Measurements from ENCODE around the gene CDKAL1. TPM values are rescaled to one million over a fixed set of nuclear protein-coding genes. Genes with fewer than 3 reads are reported as not detected.
"Not testable (repeated sequence)": the region's sequence is repeated elsewhere in the genome, so short reads cannot be mapped to it uniquely, and the experiment has no call there.

The CDKAL1 gene
- total RNA-seq, 2 donors from 2014 or later: 12.1 to 19.0 TPM

DNA sequence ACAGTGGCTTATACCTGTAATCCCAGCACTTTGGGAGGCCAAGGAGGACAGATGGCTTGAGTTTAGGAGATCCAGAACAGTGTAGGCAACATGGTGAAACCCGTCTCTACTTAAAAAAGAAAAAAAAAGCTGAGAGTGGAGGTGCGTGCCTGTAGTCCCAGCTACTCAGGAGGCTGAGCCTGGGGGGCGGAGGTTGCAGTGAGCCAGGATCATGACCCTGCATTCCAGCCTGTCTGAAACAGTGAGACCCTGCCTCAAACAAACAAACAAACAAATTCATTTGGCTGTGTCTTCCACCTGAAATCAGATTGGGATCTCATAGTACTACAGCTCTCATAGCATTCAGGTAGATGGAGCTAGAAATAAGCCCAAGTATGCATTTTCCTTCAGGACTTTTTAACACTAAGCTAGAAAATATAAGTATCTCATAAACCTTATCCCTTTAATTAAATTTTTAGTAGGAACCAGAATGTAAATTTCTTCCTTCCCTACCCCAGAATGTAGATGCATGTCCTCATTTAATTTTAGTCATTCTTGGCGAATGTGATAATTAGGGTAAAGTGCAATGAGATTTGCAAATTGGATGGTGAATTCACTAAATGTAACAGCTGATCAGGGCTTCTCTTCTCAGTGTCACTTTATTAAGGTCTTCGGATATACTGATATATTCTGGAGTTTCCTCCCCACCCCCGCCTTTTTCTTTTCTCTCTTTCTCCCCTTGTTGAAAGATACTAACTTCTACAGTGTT, 190.4 kb downstream of the CDKAL1 start:
- no peaks in the 10 kb centered on the region for H3K27me3 ChIP-seq (replicated peaks; ENCODE audit: insufficient read depth)
- no peaks in the 10 kb centered on the region for H3K4me1 ChIP-seq (replicated peaks)
- H3K4me3 ChIP-seq: no peak overlapping the region
- WGBS: 86% methylated on average over 6 of the region's 6 CpGs
- TF ChIP-seq CTCF (IDR thresholded peaks at IDR 0.05) (no peak), POLR2A (IDR thresholded peaks at IDR 0.05) (no peak), POLR2AphosphoS5 (IDR thresholded peaks at IDR 0.05) (no peak)
- no peaks in the 10 kb centered on the region for H3K36me3 ChIP-seq
- H3K9me3 ChIP-seq: no peaks in the 10 kb centered on the region
- no peak for DNase-seq (ENCODE audit: low spot score)
- H3K27ac ChIP-seq: no peak overlapping the region
- intact Hi-C loops (cut with DNase I): no loop called here

DNA sequence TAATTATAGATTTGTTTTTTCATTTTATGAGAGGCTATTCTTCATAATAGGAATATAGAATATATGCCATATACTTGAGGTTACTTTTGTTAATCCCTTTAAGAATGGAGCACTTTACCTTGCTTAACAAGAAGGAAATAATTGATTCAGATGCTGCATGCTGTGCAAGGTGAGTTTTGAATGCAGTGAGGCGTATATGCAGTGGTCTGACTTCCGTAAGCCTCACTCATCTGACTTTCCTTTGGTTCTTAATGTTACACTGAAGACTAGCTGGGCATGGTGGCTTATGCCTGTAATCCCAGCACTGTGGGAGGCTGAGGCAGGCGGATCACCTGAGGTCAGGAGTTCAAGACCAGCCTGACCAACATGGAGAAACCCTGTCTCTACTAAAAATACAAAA, 191.0 kb downstream of the CDKAL1 start:
- H3K27me3 ChIP-seq (replicated peaks; ENCODE audit: insufficient read depth); H3K27ac ChIP-seq; H3K4me3 ChIP-seq; intact Hi-C loops (cut with DNase I); H3K9me3 ChIP-seq; H3K36me3 ChIP-seq; DNase-seq (ENCODE audit: low spot score); H3K4me1 ChIP-seq (replicated peaks): not testable (repeated sequence)
- 96% methylated on average over 3 of the region's 3 CpGs for WGBS

DNA sequence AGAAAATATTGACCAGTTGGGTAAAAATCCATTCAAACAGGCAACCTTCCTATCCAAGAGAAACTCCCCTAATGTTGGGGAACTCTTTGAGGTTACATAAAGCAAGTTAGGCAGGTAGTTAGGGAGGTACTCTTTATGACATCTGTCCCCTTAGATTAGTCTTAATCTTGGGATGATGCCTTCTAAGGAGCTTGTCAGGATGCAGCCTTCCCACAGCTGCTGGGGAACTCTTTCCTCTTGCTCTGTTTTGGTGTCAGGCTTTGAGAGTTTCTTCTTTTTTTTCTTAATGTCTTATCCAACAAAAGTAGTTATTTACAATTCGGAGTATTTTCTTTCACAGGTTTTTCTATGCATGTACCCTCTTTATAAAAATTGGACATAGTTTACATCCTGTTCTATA, 194.8 kb downstream of the CDKAL1 start:
- intact Hi-C loops (cut with DNase I): no loop called here
- no peak for DNase-seq (ENCODE audit: low spot score)
- no peak overlapping the region for H3K4me3 ChIP-seq
- no peaks in the 10 kb centered on the region for H3K36me3 ChIP-seq
- no peak overlapping the region for H3K27ac ChIP-seq
- no peaks in the 10 kb centered on the region for H3K27me3 ChIP-seq (replicated peaks; ENCODE audit: insufficient read depth)
- TF ChIP-seq CTCF (IDR thresholded peaks at IDR 0.05) (no peak), POLR2AphosphoS5 (IDR thresholded peaks at IDR 0.05) (no peak), POLR2A (IDR thresholded peaks at IDR 0.05) (no peak)
- H3K9me3 ChIP-seq: no peaks in the 10 kb centered on the region
- no peaks in the 10 kb centered on the region for H3K4me1 ChIP-seq (replicated peaks)
- WGBS: 75% methylated on average over 1 of the region's 1 CpG

GRCh38 chr6:20732362-20732761, 198.1 kb downstream of the CDKAL1 start:
- WGBS: 86% methylated on average over 8 of the region's 8 CpGs
- H3K27ac ChIP-seq; H3K9me3 ChIP-seq; H3K4me1 ChIP-seq (replicated peaks); intact Hi-C loops (cut with DNase I); H3K36me3 ChIP-seq; DNase-seq (ENCODE audit: low spot score); H3K4me3 ChIP-seq; H3K27me3 ChIP-seq (replicated peaks; ENCODE audit: insufficient read depth): not testable (repeated sequence)

DNA sequence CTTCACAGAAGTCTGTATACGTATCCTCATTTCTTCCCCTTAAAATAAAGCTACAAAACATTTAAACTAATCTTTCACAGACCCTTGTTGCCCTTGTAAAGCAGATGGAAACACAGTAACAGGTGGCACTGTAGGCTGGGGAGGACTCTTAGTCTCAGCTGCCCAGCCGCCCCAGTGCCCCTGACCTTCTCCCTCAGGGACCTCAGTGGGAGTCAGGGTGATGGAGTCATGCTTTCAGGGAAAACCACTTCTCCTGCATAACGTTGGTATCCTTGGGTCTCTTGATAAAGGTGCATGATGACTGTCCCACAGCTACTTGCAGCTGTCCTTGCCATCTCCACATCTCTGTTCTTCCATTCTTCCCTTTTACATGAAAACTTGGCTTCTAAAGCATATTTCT, 198.6 kb downstream of the CDKAL1 start:
- Histone ChIP-seq H3K4me1 (replicated peaks) (no peaks in the 10 kb centered on the region), H3K36me3 (no peaks in the 10 kb centered on the region), H3K27me3 (replicated peaks; ENCODE audit: insufficient read depth) (no peaks in the 10 kb centered on the region), H3K9me3 (no peaks in the 10 kb centered on the region), H3K27ac (no peak overlapping the region), H3K4me3 (no peak overlapping the region)
- WGBS: 64% methylated on average over 3 of the region's 3 CpGs
- intact Hi-C loops (cut with DNase I): no loop called here
- TF ChIP-seq CTCF (IDR thresholded peaks at IDR 0.05) (no peak), POLR2AphosphoS5 (IDR thresholded peaks at IDR 0.05) (no peak), POLR2A (IDR thresholded peaks at IDR 0.05) (no peak)
- DNase-seq (ENCODE audit: low spot score): no peak

DNA sequence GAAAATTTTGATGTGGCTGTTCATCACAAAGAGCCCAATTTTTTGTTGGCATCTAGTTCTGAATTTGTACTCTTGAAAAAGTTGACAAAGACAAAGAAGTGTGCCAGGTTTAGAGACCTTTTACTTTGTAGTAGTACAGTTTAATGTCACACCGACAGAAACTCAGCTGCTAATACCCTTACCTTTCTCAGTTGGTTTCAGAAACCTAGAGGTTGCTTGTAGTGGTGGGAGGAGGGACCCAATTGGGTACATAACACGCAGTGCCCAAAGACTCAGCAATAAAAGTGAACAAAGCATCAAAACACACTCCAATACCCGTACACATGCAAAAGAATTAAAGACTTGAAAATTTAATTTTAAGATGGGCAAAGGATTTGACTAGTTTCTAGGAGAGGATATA, 203.7 kb downstream of the CDKAL1 start:
- intact Hi-C loops (cut with DNase I): no loop called here
- Histone ChIP-seq H3K36me3 (no peaks in the 10 kb centered on the region), H3K9me3 (no peaks in the 10 kb centered on the region), H3K4me3 (no peak overlapping the region), H3K4me1 (replicated peaks) (no peaks in the 10 kb centered on the region), H3K27me3 (replicated peaks; ENCODE audit: insufficient read depth) (no peaks in the 10 kb centered on the region), H3K27ac (no peak overlapping the region)
- DNase-seq (ENCODE audit: low spot score): no peak
- WGBS: 51% methylated on average over 3 of the region's 3 CpGs
- TF ChIP-seq CTCF (IDR thresholded peaks at IDR 0.05) (no peak), POLR2A (IDR thresholded peaks at IDR 0.05) (no peak), POLR2AphosphoS5 (IDR thresholded peaks at IDR 0.05) (no peak)

Measured in prostate gland (tissue), 2 donors.